Activated naive CD8-positive, alpha-beta T cell (primary cell): ENCODE results near the gene PRTN3.
"Not testable (repeated sequence)": the region's sequence is repeated elsewhere in the genome, so short reads cannot be mapped to it uniquely, and the experiment has no call there.

Source experiments
- H3K27ac Mint-ChIP-seq: one replicate; pipeline ENCODE4 v1.8.0; 2021; ENCODE audit warnings: mixed read lengths
- H3K27me3 Mint-ChIP-seq: one replicate; pipeline ENCODE4 v1.8.0; 2021; ENCODE audit warnings: mixed read lengths
- H3K36me3 Mint-ChIP-seq: one replicate; pipeline ENCODE4 v1.8.0; 2021; ENCODE audit warnings: mixed read lengths
- H3K4me1 Mint-ChIP-seq: one replicate; pipeline ENCODE4 v1.8.0; 2021; ENCODE audit warnings: low read depth, mixed read lengths
- H3K4me3 Mint-ChIP-seq: one replicate; pipeline ENCODE4 v1.8.0; 2021; ENCODE audit warnings: mild to moderate bottlenecking, mixed read lengths
- H3K9me3 Mint-ChIP-seq: one replicate; pipeline ENCODE4 v1.8.0; 2021; ENCODE audit warnings: low read depth, mixed read lengths

PRTN3 gene

DNA sequence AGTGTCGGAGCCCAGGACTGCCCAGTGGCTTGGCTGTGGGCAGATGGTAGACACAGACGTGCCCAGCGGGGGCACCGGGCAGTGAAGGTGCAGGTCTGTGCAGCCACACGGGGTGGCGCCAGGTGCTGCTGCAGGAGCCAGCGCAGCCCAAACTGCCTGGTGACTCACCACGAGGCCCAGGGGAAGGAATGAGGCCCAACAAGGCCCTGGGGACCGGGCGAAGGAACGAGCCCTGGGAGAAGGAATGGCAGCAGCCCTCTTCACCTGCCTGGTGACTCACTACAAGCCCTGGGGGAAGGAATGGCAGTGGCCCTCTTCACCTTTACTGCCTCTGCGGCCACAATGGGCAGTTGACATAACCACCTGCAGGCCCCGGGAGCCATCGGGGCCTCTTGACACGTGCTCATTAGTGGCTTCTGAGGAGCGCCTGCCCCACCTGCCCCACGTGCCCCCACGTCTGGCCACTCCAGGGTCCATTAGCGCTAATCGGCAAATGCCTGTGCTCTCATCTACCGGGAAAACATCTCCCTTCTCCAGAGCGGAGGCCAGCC lies 42.9 kb downstream of the PRTN3 start:
- no peaks in the 10 kb centered on the region for H3K27me3 Mint-ChIP-seq

DNA sequence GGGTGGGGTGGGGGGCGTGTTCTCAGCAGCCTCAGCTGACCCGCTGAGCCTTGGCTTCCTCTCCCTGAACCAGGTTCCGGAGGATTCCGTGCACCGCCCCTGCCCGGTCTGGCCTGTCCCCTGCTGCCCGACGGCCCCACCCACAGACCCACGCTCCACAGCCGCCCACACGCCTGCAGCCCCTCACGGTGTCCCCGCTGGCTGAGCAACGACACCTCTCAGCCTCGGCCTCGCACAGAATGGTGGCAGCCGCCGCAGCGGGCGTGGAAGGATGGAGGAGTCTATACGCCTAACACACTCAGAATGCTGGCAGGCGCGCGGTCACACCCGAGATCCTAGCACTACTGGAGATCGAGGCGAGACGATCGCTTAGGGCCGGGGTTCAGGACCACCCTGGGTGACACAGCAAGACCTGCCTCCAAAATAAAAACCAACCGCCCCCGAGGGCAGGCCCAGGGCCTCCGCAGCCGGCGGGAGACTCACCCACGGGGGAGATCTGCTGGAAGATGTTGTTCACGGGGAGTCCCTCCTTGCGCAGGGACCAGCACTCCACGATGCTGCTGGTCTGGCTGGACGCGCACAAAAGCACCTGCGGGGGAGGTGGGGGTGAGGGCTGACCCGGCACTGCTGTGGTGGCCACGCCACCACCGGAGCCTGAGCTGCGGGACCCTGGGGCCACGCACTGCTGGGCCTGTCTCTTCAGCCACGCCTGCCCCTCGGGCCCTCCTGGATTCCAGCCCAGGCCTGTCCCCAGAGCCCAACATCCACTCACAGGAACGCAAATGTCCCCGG lies 43.8 kb downstream of the PRTN3 start:
- Mint-ChIP-seq H3K9me3 (no peaks in the 10 kb centered on the region), H3K36me3 (no peaks in the 10 kb centered on the region), H3K4me1 (peaks cover 19% of the 10 kb centered on the region), H3K4me3 (no peak overlapping the region), H3K27me3 (no peaks in the 10 kb centered on the region), H3K27ac (no peak overlapping the region)

More for the DNA sequence above, 42.9 kb downstream of the PRTN3 start:
- H3K4me3 Mint-ChIP-seq: no peak overlapping the region
- H3K9me3 Mint-ChIP-seq: no peaks in the 10 kb centered on the region
- H3K27ac Mint-ChIP-seq: no peak overlapping the region
- no peaks in the 10 kb centered on the region for H3K36me3 Mint-ChIP-seq
- peaks cover 14% of the 10 kb centered on the region for H3K4me1 Mint-ChIP-seq

DNA sequence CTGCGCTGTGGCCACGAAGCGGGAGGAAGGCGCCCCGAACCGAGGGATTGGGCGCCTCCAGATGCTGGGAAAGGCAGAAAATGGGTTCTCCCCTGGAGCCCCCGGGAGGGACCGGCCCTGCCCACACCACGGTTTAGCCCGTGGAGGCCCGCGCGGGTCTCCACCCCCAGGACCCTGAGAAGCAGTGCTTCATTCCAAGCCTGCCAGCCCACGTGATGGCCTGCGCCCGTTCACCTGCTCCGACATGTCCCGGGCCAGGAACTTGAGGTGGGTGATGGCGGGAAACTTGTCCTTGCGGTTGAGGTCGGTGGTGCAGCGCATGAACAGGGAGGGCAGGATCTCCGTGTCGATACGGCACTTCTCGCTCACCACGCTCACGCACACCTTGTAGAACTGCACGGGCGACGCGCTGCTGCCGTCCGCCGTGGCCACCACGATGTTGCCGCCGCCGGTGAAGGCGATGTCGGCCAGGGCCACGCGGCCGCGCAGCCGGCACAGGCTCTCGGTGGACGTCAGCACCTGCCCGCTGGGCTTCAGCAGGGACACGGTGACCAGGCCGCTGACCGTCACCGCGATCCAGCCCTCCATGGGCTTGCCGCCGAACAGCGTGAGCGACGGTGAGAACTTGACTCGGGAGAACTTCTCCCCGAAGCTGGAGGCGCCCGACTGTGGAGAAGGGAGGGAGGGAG lies 44.9 kb downstream of the PRTN3 start:
- no peaks in the 10 kb centered on the region for H3K36me3 Mint-ChIP-seq
- H3K27me3 Mint-ChIP-seq: no peaks in the 10 kb centered on the region
- no peak overlapping the region for H3K4me3 Mint-ChIP-seq
- no peaks in the 10 kb centered on the region for H3K9me3 Mint-ChIP-seq
- no peak overlapping the region for H3K27ac Mint-ChIP-seq
- peaks cover 22% of the 10 kb centered on the region for H3K4me1 Mint-ChIP-seq

DNA sequence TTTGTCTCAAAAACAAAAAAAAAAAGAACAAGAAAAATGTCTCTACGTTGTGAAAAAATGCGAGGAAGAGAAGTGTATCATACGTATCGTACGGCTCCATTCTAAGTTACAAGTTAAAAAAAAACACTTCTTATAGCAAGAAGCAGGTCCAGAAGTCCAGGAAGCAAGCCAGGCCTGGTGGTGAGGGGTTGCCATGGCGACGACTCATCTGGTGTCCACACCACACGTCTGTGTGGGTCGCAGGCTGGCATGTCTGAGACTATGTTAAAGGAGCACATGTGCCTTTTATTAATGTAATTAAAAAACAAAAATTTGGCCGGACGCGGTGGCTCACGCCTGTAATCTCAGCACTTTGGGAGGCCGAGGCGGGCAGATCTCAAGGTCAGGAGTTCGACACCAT lies 46.3 kb downstream of the PRTN3 start:
- peak overlapping the region; percentile 66 for H3K27ac Mint-ChIP-seq
- H3K9me3 Mint-ChIP-seq: no peaks in the 10 kb centered on the region
- H3K27me3 Mint-ChIP-seq: no peaks in the 10 kb centered on the region
- no peaks in the 10 kb centered on the region for H3K36me3 Mint-ChIP-seq
- peaks cover 27% of the 10 kb centered on the region for H3K4me1 Mint-ChIP-seq
- H3K4me3 Mint-ChIP-seq: no peak overlapping the region

DNA sequence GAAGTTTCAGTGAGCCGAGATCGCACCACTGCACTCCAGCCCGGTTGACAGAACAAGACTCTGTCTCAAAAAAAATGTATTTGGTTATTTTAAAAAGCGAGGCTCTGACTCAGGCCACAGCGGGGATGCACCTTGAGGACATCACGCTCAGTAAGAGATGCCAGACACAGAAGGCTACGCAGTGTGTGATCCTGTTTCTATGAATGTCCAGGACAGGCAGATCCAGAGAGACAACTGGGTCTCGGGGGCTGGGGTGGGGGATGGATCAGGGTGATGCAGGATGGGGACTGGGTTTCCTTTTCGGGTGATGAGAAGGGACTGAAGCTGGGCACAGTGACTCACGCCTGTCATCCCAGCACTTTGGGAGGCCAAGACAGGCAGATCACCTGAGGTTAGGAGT lies 46.8 kb downstream of the PRTN3 start:
- Mint-ChIP-seq H3K4me1 (peaks cover 27% of the 10 kb centered on the region), H3K9me3 (no peaks in the 10 kb centered on the region), H3K4me3 (no peak overlapping the region), H3K27me3 (no peaks in the 10 kb centered on the region), H3K36me3 (no peaks in the 10 kb centered on the region), H3K27ac (peak overlapping the region; percentile 64)

DNA sequence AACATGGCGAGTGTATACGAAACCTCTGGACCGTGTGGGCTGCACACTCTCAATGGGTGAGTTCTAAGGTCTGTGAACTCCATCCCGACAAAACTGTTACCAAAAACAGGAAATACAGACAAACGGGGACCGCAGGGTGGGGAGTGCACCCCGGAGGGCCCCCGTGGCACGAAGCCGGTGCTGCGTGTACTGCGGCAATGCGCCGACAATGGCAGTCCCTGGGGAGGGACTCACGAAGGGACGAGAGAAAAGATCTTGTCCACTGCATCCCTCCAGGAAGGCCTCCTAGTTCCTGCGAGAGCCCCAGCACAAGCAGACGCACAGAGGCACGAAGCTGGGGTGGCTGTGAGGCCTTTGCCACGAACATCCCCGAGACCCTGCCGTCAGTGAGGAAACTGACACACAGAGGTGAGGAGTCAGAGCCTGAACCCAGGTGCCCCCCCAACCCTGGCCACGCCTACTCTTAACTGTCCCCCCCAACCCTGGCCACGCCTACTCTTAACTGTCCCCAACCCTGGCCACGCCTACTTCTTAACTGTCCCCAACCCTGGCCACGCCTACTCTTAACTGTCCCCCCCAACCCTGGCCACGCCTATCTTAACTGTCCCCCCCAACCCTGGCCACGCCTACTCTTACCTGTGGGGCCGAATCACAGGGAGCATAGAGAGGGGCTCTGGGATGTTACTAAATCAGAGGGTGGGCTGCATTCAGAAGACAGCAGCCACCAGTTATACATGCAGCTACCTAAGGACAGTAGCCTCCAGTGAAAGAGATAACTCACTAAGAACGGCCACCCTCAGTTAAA lies 48.0 kb downstream of the PRTN3 start:
- Mint-ChIP-seq H3K9me3 (no peaks in the 10 kb centered on the region), H3K27me3 (no peaks in the 10 kb centered on the region), H3K4me1 (peaks cover 27% of the 10 kb centered on the region), H3K4me3 (peak overlapping the region; percentile 44), H3K27ac (peak overlapping the region; percentile 70), H3K36me3 (no peaks in the 10 kb centered on the region)

DNA sequence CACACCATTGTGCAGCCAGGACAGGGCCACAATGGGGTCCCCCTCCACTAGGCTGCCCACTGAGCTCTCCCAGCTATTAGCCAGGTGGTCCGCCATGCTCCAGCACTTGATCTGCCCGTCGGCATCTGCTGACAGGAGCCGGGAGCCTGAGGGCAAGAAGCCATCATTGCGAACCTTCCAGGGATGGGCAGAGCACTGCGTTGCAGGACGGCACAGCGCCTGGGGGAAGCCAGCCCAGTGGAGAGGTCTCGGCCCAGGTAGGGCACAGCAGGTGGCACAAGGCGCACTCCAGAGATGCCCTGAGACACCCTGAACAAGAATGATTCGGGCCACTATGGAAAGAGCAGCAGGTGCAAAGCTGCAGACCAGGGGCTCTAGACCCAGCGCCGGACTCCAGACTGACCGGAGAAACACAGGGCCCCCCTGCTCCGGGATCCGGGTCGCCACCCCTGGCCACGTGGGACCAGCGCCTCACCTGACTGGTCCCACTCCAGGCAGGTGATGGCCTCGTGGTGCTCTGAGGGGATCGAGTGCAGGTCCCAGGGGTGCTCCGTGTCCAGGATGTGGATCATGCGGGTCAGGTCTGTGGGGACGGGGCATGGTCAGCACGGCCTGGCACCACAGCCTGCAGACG lies 49.0 kb downstream of the PRTN3 start:
- Mint-ChIP-seq H3K27me3 (no peaks in the 10 kb centered on the region), H3K36me3 (no peaks in the 10 kb centered on the region), H3K4me3 (peak overlapping the region; percentile 41), H3K27ac (peak overlapping the region; percentile 22), H3K4me1 (peaks cover 27% of the 10 kb centered on the region), H3K9me3 (no peaks in the 10 kb centered on the region)

DNA sequence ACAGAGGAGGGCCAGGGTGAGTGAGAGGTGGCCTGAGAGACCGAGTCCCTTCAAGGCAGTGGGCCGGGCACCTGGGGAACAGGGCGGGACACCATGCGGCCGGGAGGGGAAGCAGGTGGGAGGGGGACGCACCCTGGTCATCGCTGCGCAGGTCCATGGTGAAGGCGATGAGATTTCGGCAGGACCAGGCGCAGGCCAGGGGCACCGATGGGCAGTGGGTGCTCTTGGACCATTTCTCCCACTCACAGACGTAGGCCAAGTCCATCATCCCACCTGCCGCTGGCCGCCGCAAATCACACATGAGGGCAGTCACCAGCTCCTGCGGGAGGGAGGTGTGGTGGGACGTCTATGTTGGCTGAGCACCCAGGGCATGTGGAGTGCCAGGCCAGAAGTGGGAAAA lies 50.0 kb downstream of the PRTN3 start:
- Mint-ChIP-seq H3K27ac (no peak overlapping the region), H3K27me3 (no peaks in the 10 kb centered on the region), H3K9me3 (no peaks in the 10 kb centered on the region), H3K4me1 (peaks cover 28% of the 10 kb centered on the region), H3K4me3 (peak overlapping the region; percentile 76), H3K36me3 (no peaks in the 10 kb centered on the region)

DNA sequence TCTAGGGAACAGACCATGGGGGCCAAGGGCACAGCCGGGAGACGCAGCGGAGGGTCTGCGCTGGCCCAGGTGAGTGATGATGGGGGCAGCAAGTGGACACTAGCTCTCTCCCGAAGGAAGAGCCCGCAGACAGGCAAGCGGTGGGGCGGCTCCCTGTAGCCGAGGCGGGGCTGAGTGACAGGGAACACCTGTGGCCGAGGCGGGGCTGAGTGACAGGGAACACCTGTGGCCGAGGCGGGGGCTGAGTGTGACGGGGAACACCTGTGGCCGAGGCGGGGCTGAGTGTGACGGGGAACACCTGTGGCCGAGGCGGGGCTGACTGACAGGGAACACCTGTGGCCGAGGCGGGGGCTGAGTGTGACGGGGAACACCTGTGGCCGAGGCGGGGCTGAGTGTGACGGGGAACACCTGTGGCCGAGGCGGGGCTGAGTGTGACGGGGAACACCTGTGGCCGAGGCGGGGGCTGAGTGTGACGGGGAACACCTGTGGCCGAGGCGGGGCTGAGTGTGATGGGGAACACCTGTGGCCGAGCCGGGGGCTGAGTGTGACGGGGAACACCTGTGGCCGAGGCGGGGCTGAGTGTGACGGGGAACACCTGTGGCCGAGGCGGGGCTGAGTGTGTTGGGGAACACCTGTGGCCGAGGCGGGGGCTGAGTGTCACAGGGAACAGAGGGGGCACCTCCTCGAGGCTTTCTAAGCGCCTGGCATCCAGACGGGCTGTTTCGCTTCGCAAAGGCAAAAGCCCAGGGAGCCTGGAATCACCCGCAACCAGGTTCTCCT lies 50.8 kb downstream of the PRTN3 start:
- H3K27me3 Mint-ChIP-seq, H3K36me3 Mint-ChIP-seq, H3K9me3 Mint-ChIP-seq, H3K27ac Mint-ChIP-seq: not testable (repeated sequence)
- Mint-ChIP-seq H3K4me3 (peak overlapping the region; percentile 81), H3K4me1 (peaks cover 28% of the 10 kb centered on the region)

DNA sequence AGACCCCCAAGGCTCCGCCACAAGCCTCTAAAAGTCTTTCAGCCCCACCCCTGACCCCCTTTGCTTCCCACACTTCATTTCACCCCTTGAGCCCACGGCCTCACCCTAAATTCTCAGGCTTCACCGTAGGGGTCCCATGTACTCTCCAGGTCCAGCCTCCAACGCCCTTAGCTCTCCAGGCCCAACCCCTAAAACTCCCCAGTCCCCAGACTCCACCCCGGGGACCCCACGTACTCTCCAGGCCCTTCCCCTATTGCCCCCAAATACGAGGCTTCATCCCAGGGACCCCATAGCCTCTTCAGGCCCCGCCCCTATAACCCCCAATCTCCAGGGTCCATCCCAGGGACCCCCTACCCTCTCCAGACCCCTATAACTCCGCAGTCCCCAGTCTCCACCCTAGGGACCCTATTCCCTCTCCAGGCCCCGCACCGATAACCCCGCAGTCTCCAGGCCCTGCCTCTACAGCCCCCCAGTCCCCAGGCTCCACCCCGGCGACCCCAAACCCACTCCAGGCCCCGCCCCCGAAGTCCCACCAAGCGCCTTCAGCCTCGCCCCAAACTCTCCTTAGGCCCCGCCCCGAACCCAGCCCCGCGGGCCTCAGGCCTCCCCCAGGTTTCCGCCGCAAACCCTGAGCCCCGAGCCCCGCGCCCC lies 51.6 kb downstream of the PRTN3 start:
- H3K27me3 Mint-ChIP-seq: no peaks in the 10 kb centered on the region
- peaks cover 24% of the 10 kb centered on the region for H3K4me1 Mint-ChIP-seq
- H3K4me3 Mint-ChIP-seq: peak overlapping the region; percentile 81
- H3K27ac Mint-ChIP-seq: peak overlapping the region; percentile 68
- H3K9me3 Mint-ChIP-seq: no peaks in the 10 kb centered on the region
- no peaks in the 10 kb centered on the region for H3K36me3 Mint-ChIP-seq

DNA sequence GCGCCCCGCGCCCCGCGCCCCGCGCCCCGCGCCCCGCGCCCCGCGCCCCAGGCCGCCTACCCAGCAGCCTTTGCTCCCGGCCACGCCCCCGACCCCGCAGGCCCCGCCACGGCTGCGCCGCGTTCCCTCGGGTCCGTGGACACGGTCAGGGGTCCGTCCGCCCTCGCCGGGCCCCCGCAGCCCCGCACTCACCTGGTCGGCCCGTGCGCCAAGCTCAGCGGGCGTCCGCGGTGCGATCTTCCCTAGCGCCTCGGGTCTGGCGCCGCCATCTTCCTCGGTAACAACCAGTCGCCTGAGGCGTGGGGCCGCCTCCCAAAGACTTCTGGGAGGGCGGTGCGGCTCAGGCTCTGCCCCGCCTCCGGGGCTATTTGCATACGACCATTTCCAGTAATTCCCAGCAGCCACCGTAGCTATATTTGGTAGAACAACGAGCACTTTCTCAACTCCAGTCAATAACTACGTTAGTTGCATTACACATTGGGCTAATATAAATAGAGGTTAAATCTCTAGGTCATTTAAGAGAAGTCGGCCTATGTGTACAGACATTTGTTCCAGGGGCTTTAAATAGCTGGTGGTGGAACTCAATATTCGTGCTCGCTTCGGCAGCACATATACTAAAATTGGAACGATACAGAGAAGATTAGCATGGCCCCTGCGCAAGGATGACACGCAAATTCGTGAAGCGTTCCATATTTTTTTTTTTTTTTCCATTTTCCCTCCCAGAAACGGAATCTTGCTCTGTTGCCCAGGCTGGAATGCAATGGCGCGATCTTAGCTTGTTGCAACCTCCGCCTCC lies 52.3 kb downstream of the PRTN3 start, which contains the start of the genes MED16 and RNU6-9:
TSS of gene MED16 (minus strand) at position 294 of the 796 bp plus-strand sequence. CDS start 2,056 bp downstream, outside the sequence.
TSS of gene RNU6-9 (plus strand) at position 591 of the 796 bp plus-strand sequence.
- peaks cover 21% of the 10 kb centered on the region for H3K4me1 Mint-ChIP-seq
- no peaks in the 10 kb centered on the region for H3K9me3 Mint-ChIP-seq
- no peaks in the 10 kb centered on the region for H3K27me3 Mint-ChIP-seq

DNA sequence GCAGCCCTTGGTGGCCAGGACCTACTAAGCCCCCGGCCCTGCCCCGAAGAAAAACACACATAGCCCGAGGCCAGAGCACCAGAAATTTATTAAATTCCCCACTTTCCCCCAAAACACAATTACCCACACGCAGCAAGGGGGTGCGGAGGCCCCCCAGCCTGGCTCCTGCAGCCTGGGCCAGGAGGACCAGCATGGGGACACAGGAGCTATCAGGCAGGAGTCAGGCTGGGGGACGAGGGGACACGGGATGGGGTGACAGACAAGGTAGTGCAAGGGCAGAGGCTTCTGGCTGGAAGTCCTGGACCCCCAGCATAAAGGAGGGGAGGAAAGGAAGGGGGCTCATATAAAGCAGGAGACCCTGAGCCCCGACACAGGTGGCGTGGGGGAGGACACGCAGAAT lies 55.6 kb downstream of the PRTN3 start:
- peaks cover 3% of the 10 kb centered on the region for H3K4me1 Mint-ChIP-seq
- H3K27me3 Mint-ChIP-seq: no peaks in the 10 kb centered on the region
- H3K36me3 Mint-ChIP-seq: no peaks in the 10 kb centered on the region
- no peak overlapping the region for H3K27ac Mint-ChIP-seq
- H3K4me3 Mint-ChIP-seq: no peak overlapping the region
- no peaks in the 10 kb centered on the region for H3K9me3 Mint-ChIP-seq

More for the DNA sequence above, 52.3 kb downstream of the PRTN3 start, which contains the start of the genes MED16 and RNU6-9:
- no peaks in the 10 kb centered on the region for H3K36me3 Mint-ChIP-seq
- peak within 1 kb of the TSS; percentile 99 for H3K27ac Mint-ChIP-seq
- H3K4me3 Mint-ChIP-seq: peak within 1 kb of the TSS; percentile 92

DNA sequence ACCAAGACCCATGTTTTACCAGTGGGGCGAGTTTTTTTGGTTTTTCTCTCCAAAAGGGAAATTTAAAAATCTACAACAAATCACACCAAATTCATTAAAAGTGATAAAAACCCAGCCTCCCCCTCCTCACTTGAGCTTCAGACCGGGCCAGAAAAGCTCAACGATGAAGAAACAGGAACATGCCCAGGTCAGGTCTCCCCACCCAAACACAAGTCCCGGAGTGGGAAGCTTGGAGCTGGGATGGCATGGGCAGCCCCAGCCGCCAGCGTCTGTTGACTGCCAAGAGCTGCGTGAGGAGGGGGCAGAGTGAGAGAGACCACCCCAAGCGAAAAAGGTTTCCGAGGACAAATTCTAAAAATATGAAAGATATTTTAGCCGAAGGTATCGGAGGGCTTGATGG lies 56.2 kb downstream of the PRTN3 start:
- Mint-ChIP-seq H3K4me1 (peaks cover 3% of the 10 kb centered on the region), H3K27ac (no peak overlapping the region), H3K4me3 (no peak overlapping the region), H3K9me3 (no peaks in the 10 kb centered on the region), H3K36me3 (no peaks in the 10 kb centered on the region), H3K27me3 (no peaks in the 10 kb centered on the region)
